Activated naive CD4-positive, alpha-beta T cell (primary cell): Measurements from ENCODE around the gene UNC80.

Experiments
- DNase-seq, 4 experiments: peaks; one replicate each; lab custom pipeline; 2025; lab: John Stamatoyannopoulos, UW

The UNC80 gene

DNA sequence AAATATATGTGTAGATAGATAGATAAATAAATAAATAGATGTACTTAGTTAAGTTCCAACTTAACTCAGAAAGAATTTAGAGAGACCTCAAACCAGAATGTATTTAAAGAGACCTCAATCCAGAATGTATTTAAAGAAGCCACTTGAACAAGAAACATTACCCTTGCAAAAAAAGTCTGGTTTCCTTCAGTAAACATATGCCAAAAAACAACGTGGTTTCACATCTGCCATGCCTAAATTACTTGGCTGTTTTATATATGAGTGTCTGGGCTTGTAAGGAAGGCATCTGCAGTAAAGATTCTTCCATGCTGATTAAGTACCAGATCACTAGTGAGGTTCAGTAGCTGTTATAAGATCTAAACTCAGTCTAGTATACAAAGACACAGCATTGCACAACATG lies 201.7 kb downstream of the UNC80 start:
- DNase-seq, result no peak

DNA sequence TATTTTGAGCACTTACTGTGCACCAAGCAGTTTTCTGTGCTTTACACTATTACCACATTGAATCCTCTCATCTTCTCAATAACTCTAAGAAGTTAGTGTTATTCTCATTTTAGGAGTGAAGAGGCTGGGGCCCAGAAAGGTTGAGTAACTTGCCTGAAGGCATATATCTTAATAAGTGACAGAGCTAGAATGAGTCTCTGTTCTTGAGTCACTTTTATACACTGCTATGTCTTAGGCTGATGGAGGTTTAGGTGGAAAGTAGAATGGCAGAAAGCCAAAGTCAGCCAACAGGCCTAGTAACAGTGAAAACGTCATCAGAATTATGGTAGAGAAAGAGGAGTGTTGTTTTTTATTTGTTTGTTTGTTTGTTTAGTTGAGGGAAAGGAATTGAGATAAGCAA lies 202.9 kb downstream of the UNC80 start:
- DNase-seq, result no peak

DNA sequence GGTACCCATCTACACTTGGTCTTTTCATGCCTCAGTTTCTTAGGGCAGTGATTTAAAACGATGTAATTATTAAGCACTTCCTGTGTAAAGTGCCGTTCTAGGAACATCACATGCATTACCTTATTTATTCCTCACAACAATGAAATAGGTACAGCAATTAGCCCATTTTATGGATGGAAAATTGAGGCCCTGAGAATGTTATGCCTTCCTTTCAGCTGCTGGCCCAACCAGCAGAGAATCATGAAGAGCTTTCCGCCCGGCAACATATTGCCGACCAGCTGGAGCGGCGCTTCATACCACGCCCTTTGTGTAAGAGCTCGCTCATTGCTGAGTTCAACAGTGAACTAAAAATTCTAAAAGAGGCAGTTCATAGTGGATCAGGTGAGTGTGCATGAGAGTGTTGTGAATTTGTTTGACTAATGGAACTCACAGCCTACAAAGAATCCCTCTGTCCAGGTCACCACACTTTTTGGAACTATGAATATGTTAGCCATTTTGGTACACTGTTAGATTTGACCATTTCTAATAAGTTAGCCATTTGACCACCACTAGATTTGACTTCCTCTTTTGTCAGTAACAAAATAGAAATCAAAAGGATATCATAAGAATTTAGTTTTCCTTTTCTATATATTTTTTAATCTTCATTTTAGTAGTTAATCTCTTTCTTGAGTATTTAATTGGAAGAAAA lies 205.2 kb downstream of the UNC80 start:
- DNase-seq, result no peak

DNA sequence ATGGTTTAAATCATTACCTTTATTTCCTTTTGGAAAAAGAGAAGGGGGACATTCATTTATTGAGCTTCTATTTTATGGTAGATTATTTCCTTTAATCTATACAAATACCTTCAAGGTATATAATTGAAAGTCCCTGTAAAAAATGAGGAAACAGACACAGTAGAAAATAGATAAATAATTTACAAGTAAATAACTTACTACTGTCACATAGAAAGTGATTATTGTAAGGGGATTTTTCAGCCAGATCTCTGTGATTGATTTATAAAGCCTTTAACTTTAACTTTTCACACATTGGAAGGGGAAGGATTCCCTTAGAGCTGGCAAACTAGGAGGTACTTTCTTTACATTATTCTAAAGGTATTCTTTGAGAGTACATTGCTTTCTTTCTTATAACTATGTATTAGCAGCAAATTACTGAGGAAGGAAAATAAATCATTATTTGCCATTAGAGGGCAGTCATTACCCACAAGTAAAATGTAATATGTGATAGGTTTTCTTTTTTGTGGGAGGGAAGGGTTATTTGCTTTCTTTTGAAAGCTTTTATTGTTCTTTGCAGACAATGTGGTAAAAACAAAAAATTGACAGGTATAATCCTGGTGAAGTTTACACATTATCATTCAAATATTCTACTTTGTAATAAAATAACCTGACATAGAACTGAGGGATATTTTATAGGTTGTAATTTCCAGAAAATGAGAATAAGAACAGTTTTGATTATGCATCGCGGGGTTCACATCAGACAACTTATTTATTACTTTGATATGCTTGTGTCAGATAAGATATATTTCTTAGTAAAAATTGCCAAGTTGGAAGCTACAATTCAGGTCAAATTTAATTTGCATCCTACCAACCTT lies 206.0 kb downstream of the UNC80 start:
- no peak for DNase-seq

DNA sequence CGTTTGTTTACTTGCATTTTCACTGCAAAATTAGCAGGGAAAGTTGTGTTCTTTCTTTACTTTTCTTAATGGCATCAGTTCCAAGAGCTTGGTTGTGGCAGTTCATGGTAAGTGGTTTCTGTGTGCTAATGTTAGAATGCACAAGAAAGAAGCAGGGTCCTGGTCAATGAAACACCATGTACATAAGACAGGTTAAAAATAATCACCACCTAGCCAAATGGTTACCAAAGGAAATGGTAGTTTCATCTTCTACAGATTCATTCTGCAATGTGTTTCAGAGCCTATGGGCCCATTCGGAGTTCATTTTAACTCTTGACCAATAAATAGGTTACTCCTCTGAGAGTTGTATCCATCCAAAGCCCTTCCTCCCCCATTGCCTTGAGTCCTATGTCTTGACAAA lies 212.7 kb downstream of the UNC80 start:
- DNase-seq, result no peak

DNA sequence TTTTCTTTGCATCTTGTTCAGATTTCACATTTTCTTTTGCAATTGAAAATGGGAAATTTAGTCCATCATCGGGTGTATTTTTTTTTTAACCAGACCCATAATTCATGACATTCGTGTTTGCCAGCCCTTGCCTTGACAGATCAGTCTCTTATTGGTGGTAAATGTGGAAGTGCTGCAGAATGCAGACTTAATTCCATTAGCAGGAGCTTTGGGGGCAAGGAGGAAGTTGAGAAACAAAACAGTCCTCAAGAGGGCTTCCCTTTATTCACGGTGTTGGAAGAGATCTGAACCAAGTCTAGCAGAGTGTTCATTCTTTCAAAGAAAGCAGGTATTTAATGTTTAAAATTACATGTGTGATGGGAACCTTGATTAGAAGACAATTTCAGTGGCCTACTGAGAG lies 214.2 kb downstream of the UNC80 start:
- no peak for DNase-seq

DNA sequence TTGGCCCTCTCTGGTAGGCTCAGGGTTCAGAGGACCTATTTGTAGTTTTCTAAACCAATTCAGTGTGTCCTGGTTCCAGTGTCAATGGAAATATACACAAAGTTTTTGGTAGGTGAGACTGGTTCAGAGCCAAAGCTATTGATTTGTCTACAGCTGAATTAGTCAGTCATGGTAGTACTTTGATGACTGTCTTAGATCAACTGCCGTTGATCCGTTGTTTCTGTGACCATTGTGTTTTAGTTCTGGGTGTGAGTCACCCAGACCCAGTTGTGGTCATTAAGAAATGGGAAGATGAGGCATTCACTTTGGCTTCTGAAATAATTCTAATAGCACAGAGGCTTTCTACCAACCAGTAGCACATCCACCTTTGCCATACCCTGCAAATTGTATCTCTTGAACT lies 214.8 kb downstream of the UNC80 start:
- DNase-seq, result no peak

DNA sequence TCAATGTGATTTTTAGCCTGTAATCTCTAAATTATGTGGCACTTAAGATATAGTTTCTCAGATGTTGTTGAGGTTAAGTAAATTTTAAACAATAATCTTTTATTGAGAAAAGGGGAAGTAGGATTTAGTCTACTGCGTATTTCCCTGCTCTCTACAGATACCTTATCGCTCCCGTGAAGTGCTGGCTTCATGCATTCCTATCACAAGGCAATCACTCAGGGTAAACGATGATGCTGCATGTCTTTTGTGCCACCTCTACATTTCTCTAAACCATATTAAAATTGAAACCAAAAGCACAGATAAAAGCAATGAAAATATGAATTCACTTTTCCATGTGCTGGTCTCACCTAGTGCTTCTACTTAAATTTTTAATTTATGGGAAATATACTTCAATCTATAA lies 216.4 kb downstream of the UNC80 start:
- DNase-seq, result no peak

DNA sequence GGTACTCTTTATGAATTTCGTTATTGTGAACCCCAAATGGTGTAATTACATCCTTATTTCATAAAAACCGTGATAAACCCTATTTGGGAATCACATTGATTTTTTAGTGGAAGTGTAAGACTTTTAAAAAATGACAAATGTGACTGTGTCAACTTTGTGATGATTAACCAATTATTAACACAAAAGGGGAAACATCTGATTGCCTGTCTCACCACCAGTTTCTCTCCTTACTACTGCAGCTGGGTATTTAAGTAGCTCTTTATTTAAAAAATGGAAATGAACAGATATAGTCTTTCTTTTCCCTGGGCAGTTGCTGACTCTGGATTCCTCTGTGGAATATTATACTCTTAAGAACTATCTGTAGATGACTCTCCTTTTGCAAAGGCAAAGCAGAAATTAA lies 219.2 kb downstream of the UNC80 start:
- no peak for DNase-seq

DNA sequence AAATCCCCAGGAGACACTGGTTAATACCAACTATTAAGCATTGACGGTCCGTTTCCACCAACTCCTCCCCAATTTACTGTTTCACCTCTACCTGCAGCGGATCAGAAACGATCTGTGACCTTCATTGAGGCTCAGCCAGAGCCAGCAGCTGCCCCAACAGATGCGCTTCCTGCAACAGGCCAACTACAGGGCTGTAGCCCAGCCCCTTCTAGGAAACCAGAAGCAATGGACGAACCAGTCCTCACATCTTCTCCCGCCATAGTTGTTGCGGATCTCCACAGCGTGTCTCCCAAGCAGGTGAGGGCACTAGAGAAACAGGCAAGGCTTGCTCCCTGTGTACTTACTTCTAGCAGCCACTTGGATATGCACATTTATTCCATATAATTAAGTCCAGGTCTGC lies 222.3 kb downstream of the UNC80 start:
- DNase-seq, result no peak

DNA sequence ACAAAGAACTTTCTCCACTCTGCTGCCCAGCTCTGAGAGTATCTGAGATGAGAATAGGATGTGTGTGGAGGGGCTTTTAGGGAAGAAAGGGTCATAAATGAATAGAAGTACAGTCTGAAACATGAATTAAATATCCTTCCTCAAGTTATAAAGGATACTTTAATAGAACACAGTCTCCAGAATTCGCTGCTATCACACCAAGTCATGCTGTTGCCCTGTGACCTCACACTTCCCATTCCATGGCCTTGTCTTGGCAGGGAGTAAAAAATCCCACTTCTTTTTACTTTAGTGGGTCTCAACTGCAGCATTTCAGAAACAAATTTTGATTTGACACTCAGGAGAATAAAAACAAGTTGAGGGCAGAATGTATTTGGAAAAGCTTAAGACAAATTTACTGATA lies 227.0 kb downstream of the UNC80 start:
- no peak for DNase-seq

DNA sequence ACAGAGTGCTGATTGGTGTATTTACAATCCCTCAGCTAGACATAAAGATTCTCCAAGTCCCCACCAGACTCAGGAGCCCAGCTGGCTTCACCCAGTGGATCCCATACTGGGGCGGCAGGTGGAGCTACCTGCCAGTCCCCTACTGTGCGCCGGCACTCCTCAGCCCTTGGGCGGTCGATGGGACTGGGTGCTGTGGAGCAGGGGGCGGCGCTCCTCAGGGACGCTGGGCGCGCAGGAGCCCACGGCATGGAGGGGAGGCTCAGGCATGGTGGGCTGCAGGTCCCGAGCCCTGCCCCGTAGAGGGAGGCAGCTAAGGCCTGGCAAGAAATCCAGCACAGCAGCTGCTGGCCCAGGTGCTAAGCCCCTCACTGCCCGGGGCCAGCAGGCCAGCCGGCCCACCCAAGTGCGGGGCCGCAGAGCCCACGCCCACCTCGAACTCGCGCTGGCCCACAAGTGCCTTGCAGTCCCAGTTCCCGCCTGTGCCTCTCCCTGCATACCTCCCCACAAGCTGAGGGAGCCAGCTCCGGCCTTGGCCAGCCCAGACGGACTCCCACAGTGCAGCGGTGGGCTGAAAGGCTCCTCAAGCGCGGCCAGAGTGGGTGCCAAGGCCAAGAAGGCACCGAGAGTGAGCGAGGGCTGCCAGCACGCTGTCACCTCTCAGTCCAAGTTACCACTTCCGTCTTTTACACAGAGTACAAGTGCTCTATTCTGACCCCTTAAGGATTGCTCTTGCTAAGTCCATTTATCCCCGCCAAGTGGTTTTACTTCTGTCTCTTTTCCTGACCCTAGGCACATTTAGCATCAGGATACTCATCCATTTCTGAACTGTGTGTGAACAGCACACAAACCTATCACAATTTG lies 229.1 kb downstream of the UNC80 start:
- DNase-seq, result no peak

DNA sequence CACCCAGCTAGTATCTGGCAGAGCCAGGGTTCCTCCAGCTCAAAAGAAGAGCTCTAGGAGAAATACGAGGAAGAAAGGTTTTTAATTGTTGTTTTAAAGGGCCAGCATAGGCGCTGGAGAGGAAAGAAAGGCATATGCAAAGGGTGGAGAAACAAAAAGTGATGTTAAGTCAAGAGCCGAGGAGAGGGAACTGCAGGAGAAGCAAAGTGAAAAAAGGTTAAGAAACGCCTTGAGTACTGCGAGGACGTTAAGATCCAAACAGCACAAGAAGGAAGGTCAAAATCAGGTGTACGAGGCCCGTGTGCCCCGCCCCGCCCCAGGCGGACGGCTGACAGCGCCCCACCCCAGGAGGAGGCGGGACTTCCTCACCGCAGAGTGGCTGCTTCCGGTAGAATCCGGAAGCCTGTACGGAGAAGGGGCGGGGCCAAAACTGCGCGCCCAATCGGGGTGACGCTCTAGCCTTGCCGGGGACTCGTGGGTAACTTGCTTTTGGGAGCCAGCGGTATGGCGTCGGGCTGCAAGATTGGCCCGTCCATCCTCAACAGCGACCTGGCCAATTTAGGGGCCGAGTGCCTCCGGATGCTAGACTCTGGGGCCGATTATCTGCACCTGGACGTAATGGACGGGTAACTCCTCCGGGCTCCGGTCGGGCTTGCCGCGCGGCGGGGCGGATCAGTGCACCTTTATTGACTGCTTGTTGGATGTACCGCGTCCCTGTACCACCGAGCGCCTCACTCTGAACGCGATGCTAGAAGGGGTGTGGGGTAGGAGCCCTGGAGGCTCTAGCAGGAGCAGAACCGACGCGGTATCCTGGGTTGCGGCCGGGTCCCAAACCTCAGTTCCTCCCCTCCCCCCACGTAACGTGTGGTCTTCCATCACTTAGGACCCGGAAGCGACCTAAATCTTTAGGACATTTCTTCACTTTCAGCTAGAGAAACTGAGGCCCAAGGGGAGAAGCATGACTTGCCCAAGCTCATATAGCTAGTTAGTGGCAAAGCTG lies 230.8 kb downstream of the UNC80 start, which contains the start of gene RPE:
Gene RPE (plus strand): TSS at position 481 of the 1,000 bp plus-strand sequence. CDS start 24 bp downstream, at position 505.
- DNase-seq, result peak; percentile 84 to 97 (median 96)

DNA sequence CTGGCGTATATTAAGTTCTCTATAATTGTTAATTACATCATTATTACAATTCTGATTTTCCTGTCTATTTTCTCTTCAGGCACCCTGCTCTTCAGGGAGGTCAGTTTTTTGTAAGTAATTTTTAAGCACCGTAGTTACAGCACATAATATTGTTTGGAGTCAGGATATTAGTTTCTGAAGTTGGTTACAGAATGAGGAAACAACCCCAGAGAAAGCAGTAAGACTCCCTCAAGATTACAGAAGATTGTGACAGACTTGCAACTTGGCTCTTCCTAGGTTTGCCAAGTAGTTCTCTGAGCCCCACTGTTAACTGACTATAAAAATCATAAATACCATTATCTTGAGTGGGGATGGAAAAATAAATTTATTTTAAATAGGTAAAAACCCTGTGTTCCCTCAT lies 231.7 kb downstream of the UNC80 start:
- no peak for DNase-seq

DNA sequence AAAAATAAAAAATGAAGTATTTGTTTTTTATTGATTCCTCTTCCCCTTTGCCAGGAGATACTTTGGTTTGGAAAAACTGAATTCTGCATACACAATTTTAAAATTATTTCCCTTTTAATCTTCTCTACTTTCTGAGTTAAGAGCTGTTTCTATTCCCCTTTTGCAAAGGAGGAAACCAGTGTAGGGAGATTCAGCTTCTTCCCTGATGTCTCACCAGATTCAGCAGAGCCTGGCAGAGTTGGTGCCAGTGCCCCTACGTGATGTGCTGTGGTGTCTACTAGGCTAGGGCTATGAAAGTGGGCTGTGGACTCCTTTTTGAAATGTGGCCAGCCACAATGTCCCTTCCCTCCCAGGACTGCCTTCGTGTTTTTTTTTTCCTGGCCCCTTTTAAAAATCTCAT lies 233.2 kb downstream of the UNC80 start:
- no peak for DNase-seq

DNA sequence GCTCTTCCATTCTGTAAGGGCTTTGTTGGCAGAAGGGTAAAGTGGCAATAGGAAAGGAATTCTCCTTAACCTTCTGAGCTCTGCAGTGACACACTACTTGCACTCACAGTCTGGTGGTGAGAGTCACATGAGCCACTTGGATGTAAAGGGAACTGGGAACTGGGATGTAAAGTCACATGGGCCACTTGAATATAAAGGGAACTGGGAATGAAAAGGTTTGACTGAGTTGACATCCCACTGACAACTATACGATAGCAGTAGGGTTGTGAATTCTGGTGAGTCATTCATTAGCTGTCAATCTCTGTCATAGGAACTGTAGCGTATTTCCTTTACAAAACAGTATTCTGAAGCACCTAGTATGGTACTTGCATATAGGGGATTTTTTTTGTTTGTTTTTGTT lies 236.3 kb downstream of the UNC80 start:
- no peak for DNase-seq

DNA sequence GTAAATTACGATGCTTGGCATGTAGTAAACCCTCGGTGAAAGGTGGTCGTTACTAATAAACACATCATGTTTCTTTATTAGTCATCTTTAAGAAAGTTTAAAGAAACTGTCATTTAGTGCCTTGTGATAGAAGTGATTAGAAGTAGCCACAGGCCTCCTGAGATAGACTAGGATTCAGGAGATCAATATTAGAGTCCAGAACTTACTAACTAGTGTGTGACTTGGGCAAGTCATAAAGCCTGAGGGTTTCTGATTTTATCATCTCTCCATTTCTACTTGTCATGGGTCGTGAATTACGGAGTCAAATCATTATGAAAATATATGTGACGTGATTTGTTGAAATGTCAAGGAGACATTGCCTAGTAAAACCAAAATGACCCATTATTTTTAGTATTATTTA lies 237.5 kb downstream of the UNC80 start:
- no peak for DNase-seq

DNA sequence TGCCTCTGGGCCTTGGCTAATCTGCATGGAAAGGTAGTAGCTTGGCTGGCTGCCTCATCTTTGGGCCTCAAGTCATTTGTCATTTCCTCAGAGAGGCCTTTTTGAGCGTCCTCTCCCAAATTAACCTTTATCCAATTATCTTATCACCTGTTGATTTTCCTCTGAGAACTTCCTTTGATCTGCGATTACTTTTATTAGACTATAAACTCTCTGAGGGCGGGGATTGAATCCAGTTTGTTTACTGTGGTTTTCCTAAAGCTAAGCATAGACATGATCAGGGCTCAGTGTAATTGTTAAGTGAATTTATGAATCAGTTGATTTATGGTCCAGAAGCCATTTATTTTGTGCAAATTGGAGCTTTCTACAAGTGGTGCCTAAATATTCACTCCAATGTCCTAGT lies 238.3 kb downstream of the UNC80 start:
- DNase-seq, result no peak

DNA sequence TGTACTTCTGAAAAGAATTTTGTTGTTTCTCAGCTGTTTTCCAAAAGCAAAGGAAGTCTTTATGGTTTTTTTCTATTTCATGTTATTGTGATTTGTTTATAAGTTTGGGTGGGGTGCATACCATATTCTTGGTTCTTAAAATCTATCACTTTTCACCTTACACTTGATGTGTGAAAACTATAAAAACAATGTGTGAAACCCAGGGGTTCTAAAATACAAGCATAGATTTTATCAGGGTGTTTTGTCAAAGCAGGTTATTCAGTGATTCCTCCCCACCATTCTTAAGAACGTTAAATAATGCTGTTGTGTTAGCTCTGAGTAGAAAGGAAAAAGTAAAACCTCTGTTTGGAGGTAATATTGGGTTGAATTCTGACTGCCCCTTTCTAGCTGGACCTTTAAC lies 248.5 kb downstream of the UNC80 start:
- DNase-seq, result no peak

DNA sequence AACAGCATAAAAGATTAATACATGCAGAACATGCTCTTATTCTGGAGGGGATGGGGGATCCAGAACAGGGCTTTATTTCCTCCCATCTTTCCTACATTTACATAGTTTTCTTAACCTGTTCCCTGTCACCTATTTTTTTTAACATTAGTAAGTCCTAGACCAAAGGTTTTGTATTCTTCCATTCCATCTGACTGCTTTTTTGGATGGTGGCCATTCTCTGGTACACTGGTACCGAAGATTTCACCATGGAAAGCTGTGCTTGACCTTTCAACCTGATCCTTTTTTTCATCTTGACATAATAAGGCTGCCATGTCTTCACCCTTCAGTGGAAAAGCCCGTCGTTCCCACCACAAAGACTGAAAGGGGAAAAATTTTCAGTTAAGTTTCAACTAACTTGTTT lies 251.2 kb downstream of the UNC80 start:
- DNase-seq, result no peak

DNA sequence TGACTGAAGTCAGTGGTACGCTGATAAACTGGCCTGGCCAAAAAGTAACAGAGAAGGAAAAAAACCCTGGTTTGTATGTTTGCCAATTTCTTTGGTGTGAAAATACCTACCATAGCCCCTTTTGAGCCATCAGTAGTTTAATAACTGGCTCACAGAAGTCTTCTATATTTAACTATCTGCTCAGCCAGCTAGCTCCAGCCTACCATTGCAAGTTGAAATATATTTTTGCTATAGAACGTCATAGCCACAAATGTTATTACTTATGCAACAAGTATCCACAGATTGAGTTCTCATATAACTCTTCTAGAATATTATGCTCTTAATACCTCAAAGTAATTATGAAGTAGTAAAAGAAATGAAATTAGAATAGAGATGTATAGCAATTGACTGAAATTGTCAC lies 256.0 kb downstream of the UNC80 start:
- no peak for DNase-seq
